Peyer's patch (tissue), 4 donors: ENCODE measurements around the gene GAN.

Experiments used
- POLR2A ChIP-seq, 2 donors: fragments of 450-650 bp; IDR thresholded peaks; one replicate each; pipeline ENCODE4 v1.5.1; 2017; ENCODE audit warnings: antibody characterized with exemption in 2 of 2, mild to moderate bottlenecking in 2 of 2, moderate library complexity in 2 of 2
- TF ChIP-seq, protein P1 (sequence below), 6 experiments: fragments of 450-650 bp in 4 of 6; fragments of 200-600 bp in 2 of 6; sonication (generic) in 1 of 6; IDR thresholded peaks; one replicate each; pipeline ENCODE4 v1.5.1; 2017 to 2019; ENCODE audit warnings: antibody characterized with exemption in 6 of 6, mild to moderate bottlenecking in 3 of 6, moderate library complexity in 1 of 6

DNA sequence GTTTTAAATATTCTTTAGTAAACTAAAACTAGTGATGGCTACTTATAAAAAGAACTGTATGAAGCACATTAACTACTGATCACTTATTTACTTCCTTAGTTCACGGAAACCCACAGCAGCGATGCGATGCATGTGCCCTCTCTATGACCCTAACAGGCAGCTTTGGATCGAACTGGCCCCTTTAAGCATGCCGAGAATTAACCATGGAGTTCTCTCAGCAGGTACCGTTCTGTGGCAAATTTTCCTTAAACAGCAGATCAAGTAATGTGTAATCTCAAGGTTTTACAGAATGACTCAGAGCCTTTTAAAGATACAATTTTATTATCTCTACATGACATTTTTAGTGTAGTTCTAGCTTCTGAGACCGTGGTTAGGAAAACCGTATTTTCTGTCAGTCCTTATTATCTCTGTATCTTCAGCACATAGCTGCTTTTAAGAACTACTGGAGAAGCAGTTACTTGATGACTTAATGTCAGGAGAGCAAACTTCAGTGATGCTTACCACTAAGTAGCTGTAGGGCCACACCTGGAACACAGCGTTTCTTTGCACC is 43.0 kb downstream of the GAN start:
- no peak for TF ChIP-seq POLR2A (IDR thresholded peaks at IDR 0.05)
- TF ChIP-seq, protein P1, sequence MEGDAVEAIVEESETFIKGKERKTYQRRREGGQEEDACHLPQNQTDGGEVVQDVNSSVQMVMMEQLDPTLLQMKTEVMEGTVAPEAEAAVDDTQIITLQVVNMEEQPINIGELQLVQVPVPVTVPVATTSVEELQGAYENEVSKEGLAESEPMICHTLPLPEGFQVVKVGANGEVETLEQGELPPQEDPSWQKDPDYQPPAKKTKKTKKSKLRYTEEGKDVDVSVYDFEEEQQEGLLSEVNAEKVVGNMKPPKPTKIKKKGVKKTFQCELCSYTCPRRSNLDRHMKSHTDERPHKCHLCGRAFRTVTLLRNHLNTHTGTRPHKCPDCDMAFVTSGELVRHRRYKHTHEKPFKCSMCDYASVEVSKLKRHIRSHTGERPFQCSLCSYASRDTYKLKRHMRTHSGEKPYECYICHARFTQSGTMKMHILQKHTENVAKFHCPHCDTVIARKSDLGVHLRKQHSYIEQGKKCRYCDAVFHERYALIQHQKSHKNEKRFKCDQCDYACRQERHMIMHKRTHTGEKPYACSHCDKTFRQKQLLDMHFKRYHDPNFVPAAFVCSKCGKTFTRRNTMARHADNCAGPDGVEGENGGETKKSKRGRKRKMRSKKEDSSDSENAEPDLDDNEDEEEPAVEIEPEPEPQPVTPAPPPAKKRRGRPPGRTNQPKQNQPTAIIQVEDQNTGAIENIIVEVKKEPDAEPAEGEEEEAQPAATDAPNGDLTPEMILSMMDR (IDR thresholded peaks at IDR 0.05) = no peak
